Motor neuron (in vitro differentiated cells): ENCODE results near the gene CDH13. TPM values are rescaled to one million over a fixed set of nuclear protein-coding genes. Genes with fewer than 3 reads are reported as not detected.
A peak's percentile ranks its signal among the peaks of the same experiment; 100 is the strongest.

Source experiments
- ATAC-seq, 8 experiments: fragments of 200-7000 bp; cut with Tn5 transposase; replicated peaks in 6 of 8; 2 replicates each; pipeline ENCODE4 v1.8.0; 2021; ENCODE audit warnings: mild to moderate bottlenecking in 8 of 8, moderate library complexity in 8 of 8
- H3K27ac ChIP-seq, 2 donors: fragments of 250-450 bp; sonication (Bioruptor Pico); 2 replicates each; pipeline ENCODE4 v1.9.0; 2021; ENCODE audit warnings: antibody characterized with exemption in 2 of 2, mild to moderate bottlenecking in 2 of 2, moderate library complexity in 1 of 2
- H3K4me1 ChIP-seq, 2 donors: fragments of 250-450 bp; sonication (Bioruptor Pico); replicated peaks in 1 of 2; 2 replicates each; pipeline ENCODE4 v1.6.1; 2021; ENCODE audit warnings: antibody characterized with exemption in 2 of 2, mild to moderate bottlenecking in 2 of 2, moderate library complexity in 1 of 2
- H3K4me3 ChIP-seq, 5 donors: fragments of 250-450 bp; sonication (Bioruptor Pico); 2 replicates each; pipeline ENCODE4 v1.9.0; 2021; ENCODE audit warnings: antibody characterized with exemption in 5 of 5, mild to moderate bottlenecking in 5 of 5, moderate library complexity in 4 of 5
- WGBS, 10 experiments: fragments of 450-650 bp; shearing (Covaris generic); methylation state at CpG; one replicate each; pipeline ENCODE4 v1.0.0; 2022; 5-methylcytosine and 5-hydroxymethylcytosine counted together
- in situ Hi-C, 9 experiments: fragments of 400-800 bp; cut with MboI; loops; one replicate each; pipeline ENCODE4 v1.15.0; 2021; ENCODE audit warnings: low sequenced_read_pairs in 9 of 9, low pct_unique_long_range_greater_than_20kb in 2 of 9; ENCODE audit not compliant: unreplicated experiment in 9 of 9
- total RNA-seq, 8 experiments: library from RNA; unstranded; fragments of 300-600 nt; gene quantifications; 2 replicates each; pipeline versions ENCODE4 v1.2.3 to v1.2.4, GENCODE V29; 2022

Gene CDH13
- total RNA-seq, 8 experiments from 2014 or later = 0.42 to 10.3 (median 3.4) TPM

DNA sequence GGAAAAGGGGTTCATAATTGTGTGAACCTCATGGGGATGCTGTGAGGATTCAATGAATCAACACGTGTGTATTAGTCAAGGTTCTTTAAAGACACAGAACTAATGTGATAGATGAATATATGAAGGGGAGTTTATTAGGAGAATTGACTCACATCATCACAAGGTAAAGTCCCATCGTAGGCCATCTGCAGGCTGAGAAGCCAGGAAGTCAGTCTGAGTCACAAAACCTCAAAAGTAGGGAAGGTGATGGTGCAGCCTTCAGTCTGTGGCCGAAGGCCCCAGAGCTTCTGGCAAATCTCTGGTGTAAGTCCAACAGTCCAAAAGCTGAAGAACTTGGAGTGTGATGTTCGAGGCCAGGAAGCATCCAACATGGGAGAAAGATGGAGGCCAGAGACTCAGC is 413.4 kb downstream of the CDH13 start:
- WGBS, 10 experiments = 22 to 91% (median 68%) methylated on average over 1 to 4 of the region's 4 CpGs; no CpG with 5 or more reads in 2 of the 10 experiments
- ATAC-seq = no peak
- Histone ChIP-seq H3K27ac (no peak overlapping the region), H3K4me3 (no peak overlapping the region), H3K4me1 (no peaks in the 10 kb centered on the region)
- in situ Hi-C loops = no loop called here

DNA sequence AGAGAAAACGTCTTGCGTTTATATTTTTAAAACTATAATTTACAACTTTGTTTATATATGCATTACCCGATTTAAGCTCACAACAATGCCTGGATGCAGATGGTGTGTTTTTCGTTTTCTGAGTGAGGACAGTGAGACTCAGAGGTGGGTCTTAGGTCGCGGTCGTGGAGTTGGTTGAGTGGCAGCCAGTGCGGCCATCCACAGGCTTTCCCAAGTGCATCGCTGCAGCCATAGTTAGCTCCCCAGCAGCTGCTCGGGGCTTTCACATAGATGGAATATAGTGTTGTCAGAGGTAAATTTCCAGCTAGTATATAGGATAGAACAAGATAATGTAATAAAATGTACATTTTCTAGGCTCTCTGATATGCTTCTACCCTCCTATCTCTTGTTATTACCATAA is 417.8 kb downstream of the CDH13 start:
- in situ Hi-C loops = no loop called here
- WGBS, 10 experiments = 20 to 97% (median 75%) methylated on average over 1 to 10 of the region's 10 CpGs; no CpG with 5 or more reads in 1 of the 10 experiments
- no peaks in the 10 kb centered on the region for H3K4me1 ChIP-seq
- no peak for ATAC-seq
- H3K4me3 ChIP-seq = no peak overlapping the region
- no peak overlapping the region for H3K27ac ChIP-seq

DNA sequence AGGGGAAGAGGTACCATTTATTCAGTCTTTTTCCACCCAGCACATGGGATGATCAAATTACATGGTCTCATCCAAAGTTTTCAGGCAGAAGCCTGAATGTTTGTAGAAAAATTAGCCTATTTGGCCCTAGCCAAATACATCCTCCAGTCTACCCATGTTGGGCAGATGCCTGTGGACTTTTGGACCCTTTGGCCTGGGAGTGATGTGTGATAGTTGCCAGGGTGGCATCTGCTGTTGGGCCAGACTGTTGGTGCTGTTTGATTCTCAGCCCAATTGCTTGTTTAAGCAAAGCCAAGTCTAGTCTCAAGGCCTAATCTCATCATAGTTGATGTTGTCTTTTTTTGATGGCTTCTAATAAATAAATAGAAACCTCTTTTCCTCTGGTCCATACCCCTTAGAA is 419.0 kb downstream of the CDH13 start:
- in situ Hi-C loops = no loop called here
- ATAC-seq = no peak
- no peak overlapping the region for H3K4me3 ChIP-seq
- no peaks in the 10 kb centered on the region for H3K4me1 ChIP-seq
- H3K27ac ChIP-seq = no peak overlapping the region

DNA sequence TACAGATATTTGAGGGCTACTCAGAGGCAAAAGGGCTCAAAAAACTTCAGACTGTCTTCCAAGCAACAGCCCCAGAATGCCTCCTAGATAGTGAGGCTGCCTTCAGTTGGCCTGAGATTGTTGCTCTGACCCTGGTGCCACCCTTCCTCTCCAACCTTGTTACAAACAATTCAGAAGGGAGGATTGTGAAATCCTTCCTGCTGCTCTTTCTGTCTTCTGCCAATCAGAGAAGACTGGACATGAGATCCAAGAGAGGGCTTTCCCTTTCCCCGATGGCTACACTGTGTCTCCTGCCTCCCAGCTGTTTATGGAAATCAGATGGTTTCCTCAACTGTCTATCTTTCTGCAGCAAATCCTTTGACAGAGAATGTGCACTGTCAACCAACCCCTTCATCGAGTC is 419.9 kb downstream of the CDH13 start:
- peak in 2 of 8 experiments; percentile 62 to 78 for ATAC-seq
- H3K4me1 ChIP-seq = no peaks in the 10 kb centered on the region
- no peak overlapping the region for H3K27ac ChIP-seq
- H3K4me3 ChIP-seq = no peak overlapping the region
- in situ Hi-C loops = no loop called here
- WGBS, 10 experiments = 6 to 90% (median 59%) methylated on average over 1 to 2 of the region's 2 CpGs; no CpG with 5 or more reads in 2 of the 10 experiments

DNA sequence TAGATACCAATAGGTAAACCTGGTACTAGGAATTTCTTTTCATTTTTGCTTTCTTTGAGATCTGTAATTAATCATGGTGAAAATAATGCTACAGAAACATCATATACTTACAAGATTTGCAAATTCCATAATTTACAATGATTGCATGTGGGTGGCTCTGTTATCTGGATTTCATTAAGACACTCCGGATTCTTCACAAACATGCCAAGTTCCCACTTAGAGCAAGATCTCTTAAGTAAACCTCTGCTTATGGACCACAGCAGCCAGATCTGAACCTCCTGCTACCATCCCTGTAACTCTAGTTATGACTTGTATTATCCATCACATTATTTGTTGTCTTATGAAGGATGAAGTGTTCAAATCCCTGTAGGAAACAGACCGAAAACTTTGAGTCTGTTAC is 424.7 kb downstream of the CDH13 start:
- no peak overlapping the region for H3K27ac ChIP-seq
- 0 to 100% (median 89%) methylated on average over 1 to 2 of the region's 2 CpGs; no CpG with 5 or more reads in 2 of the 10 experiments for WGBS, 10 experiments
- H3K4me1 ChIP-seq = no peaks in the 10 kb centered on the region
- no peak overlapping the region for H3K4me3 ChIP-seq
- no peak for ATAC-seq
- in situ Hi-C loops = loop anchor here in 1 of 9 experiments (25.0 kb wide), 1 partner anchor 414 kb away; the partner anchor contains the start of gene CDH13

DNA sequence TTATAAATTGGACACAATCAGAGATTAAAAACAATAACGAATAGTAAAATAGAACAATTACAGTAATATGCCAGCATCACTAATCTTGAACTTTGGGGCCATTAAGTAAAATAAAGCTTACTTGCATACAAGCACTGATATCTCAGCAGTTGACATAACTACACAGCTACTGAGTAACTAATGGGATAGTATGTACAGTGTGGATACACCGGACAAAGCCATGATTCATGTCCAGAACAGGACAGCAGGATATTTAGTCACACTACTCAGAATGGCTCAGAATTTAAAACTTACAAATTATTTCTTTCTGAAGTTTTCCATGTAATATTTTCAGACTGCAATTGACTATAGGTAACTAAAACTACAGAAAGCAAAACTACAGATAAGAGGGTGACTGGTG is 427.5 kb downstream of the CDH13 start:
- Histone ChIP-seq H3K4me3 (no peak overlapping the region), H3K27ac (no peak overlapping the region), H3K4me1 (peaks cover 0 to 10% of the 10 kb centered on the region in 2 donors)
- ATAC-seq = no peak
- in situ Hi-C loops = loop anchor here in 1 of 9 experiments (25.0 kb wide), 1 partner anchor 417 kb away; the partner anchor contains the start of gene CDH13
- 64 to 100% (median 85%) methylated on average over 1 to 2 of the region's 2 CpGs; no CpG with 5 or more reads in 2 of the 10 experiments for WGBS, 10 experiments

DNA sequence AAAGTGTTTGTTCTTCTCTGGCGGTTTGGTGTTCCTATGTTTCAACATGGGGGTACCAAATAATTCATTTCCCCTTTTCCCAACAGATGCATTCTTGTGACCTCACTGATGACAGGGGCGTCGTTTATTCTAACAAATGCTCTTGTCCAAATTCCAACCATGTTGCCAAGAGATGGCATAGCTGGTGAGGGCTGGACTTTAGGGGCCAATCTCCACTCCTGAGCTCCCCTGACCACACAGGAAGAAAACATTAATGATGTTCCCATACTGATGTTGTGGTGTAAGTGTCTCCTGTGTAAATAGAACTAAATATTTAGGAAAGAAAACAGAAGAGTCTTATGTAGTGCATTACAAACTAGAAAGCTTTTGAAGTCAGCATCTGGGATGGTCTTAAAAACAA is 431.6 kb downstream of the CDH13 start:
- H3K27ac ChIP-seq = no peak overlapping the region
- in situ Hi-C loops = loop anchor here in 1 of 9 experiments (25.0 kb wide), 1 partner anchor 421 kb away; the partner anchor contains the start of gene CDH13
- peak in 1 of 8 experiments; percentile 90 for ATAC-seq
- 59 to 75% (median 73%) methylated on average over 1 to 3 of the region's 3 CpGs; no CpG with 5 or more reads in 7 of the 10 experiments for WGBS, 10 experiments
- peaks cover 0 to 11% of the 10 kb centered on the region in 2 donors for H3K4me1 ChIP-seq
- no peak overlapping the region for H3K4me3 ChIP-seq

DNA sequence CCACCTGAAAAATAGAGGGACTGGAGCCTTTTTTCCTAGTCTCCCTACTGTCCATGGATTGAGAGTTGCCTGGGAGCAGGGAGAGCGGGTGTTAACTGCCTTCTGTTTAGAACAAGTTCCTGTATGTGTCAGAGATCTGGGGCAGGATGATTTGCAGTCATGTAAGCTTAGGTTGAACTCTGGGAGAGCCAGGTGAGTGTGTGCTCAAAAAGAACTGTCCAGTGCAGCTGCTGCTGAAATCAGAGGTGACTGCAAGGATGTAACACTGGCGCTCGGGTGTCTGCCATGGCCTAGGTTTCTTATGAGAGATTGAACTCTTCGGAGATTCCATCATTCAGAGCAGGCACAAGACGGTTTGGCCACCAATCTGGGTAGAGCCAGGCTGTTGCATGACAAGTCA is 432.5 kb downstream of the CDH13 start:
- no peak for ATAC-seq

DNA sequence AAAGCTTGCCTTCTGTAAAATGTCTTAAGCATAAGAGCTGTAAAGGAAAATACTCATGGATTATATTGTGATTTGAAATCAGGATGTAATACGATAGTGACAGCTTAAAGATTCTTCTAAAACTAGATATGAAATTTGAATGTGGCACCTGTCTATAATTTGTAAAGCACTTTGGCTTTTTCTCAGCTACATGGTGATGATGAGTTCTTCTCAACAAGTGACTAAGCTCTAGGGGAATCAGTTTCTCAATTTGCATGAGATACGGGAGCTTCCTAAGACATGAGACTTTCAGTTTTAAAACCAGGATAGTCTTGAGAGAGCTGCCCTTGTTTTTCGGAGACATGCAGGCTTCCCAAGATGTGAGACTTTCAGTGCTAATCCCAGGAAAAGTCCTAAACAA is 439.2 kb downstream of the CDH13 start:
- H3K4me3 ChIP-seq = no peak overlapping the region
- H3K4me1 ChIP-seq = peaks cover 0 to 6% of the 10 kb centered on the region in 2 donors
- no peak for ATAC-seq
- in situ Hi-C loops = loop anchor here in 1 of 9 experiments (25.0 kb wide), 1 partner anchor 429 kb away; the partner anchor contains the start of gene CDH13
- WGBS, 10 experiments = 55 to 100% (median 83%) methylated on average over 1 to 3 of the region's 3 CpGs; no CpG with 5 or more reads in 2 of the 10 experiments
- H3K27ac ChIP-seq = no peak overlapping the region

More for the DNA sequence above, 432.5 kb downstream of the CDH13 start:
- Histone ChIP-seq H3K27ac (no peak overlapping the region), H3K4me3 (no peak overlapping the region), H3K4me1 (peaks cover 0 to 11% of the 10 kb centered on the region in 2 donors)
- WGBS, 10 experiments = 42 to 100% (median 95%) methylated on average over 1 to 5 of the region's 5 CpGs; no CpG with 5 or more reads in 2 of the 10 experiments
- in situ Hi-C loops = loop anchor here in 1 of 9 experiments (25.0 kb wide), 1 partner anchor 422 kb away; the partner anchor contains the start of gene CDH13

DNA sequence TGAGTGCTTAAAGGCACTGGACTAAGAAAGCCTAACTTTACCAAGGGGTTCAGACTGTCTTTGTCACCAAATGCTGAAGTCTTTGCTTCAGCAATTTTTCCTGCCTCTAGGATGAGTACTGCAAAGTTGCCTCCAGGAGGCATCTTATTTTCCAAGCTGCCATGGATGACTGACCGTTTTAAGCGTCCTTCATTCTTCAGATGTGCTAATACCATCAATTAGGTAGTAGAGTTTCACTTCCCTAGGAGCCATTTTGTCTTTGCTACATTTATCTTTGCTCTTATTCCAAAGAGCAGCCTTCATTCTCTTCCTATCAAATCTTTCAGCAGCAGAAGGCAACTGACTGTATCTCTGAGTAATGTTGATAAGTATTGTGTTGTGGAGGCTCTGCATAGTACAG is 440.1 kb downstream of the CDH13 start:
- H3K27ac ChIP-seq = no peak overlapping the region
- ATAC-seq = no peak
- peaks cover 3 to 10% of the 10 kb centered on the region in 2 donors for H3K4me1 ChIP-seq
- in situ Hi-C loops = loop anchor here in 1 of 9 experiments (25.0 kb wide), 1 partner anchor 430 kb away; the partner anchor contains the start of gene CDH13
- 33 to 93% (median 66%) methylated on average over 1 to 2 of the region's 2 CpGs; no CpG with 5 or more reads in 4 of the 10 experiments for WGBS, 10 experiments
- H3K4me3 ChIP-seq = no peak overlapping the region

DNA sequence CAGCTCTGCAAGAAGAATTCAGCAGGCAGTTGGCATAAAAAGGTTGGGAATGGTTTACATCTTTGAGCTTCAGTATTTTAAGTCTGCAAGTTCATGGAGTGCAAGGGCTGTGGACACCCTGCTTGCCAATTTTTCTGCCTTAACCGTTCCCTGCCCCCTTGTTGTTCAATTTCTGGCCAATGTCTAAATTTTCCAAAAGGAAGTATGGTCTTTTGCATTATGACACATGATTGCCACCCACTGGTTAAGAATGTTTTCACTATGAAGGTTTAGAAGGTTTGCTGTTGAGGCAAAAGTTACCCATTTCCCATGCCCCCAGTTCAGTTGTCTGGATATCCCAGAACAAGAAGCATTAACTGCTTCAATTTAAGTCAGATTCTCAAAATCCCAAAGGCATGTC is 441.9 kb downstream of the CDH13 start:
- H3K27ac ChIP-seq = no peak overlapping the region
- no peak overlapping the region for H3K4me3 ChIP-seq
- in situ Hi-C loops = loop anchor here in 1 of 9 experiments (25.0 kb wide), 1 partner anchor 431 kb away; the partner anchor contains the start of gene CDH13
- peaks cover 3 to 10% of the 10 kb centered on the region in 2 donors for H3K4me1 ChIP-seq
- 0 to 89% (median 62%) methylated on average over 1 of the region's 1 CpG; no CpG with 5 or more reads in 4 of the 10 experiments for WGBS, 10 experiments
- peak in 1 of 8 experiments; percentile 37 for ATAC-seq

DNA sequence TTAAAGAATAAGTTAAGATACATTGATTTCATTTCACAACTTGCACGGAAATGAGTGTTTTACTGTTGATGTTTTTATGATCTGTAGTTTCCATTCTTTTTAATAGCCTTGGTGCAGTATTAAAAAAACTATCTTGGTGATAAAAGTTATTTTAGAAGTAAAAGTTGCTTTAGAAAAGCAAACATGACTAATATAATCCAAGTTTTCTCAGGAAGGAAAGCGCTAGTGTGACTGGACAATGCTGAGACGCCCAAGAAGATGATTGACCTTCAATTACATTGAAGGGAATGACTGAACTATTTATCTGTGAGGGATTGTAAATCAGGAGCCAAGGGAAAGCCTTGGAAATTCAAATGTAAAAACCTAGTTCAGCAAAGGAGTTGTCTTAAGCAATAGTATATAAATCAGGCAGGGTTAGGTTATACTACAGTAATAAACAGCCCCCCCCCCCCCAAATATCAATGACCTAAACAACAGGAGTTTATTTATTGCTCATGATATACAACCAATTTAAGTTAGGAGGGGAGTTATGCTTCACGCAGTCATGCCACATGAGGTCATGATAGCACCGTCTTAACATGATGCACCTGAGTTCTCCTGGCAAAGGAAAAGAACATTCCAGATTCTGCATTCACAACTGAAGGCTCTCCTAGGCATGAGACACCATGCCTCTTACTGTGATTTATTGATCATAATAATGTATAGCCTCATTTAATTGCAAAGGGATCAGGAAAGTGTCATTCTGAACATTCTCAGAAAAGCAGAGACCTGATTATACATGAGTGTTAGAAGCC is 443.8 kb downstream of the CDH13 start:
- H3K27ac ChIP-seq = no peak overlapping the region
- H3K4me1 ChIP-seq = peaks cover 3 to 10% of the 10 kb centered on the region in 2 donors
- peak in 5 of 8 experiments; percentile 45 to 84 (median 83) for ATAC-seq
- no peak overlapping the region for H3K4me3 ChIP-seq
- in situ Hi-C loops = loop anchor here in 1 of 9 experiments (25.0 kb wide), 1 partner anchor 433 kb away; the partner anchor contains the start of gene CDH13
- 49 to 100% (median 76%) methylated on average over 1 to 5 of the region's 5 CpGs for WGBS, 10 experiments

DNA sequence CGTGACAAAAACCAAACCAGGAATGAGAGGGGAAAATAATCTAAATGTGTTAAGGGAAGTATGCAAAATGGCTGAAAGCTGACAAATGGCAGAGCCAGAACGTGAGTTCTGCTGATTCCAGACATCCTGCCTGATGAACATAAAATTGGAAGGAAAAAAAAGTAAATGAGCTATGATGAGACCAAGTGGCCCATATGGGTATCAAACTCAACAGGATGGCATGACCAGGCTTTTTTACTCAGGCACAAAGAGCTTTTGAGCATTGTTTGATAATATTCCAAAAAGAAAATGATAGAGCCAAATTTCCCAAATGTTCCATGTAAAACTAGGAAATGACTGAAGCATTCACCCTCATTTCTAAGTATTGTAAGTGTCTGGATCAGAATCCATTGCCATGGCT is 449.2 kb downstream of the CDH13 start:
- Histone ChIP-seq H3K27ac (no peak overlapping the region), H3K4me1 (peaks cover 3 to 5% of the 10 kb centered on the region in 2 donors), H3K4me3 (no peak overlapping the region)
- ATAC-seq = no peak
- WGBS, 10 experiments = 14 to 80% (median 43%) methylated on average over 1 to 2 of the region's 2 CpGs; no CpG with 5 or more reads in 1 of the 10 experiments
- in situ Hi-C loops = no loop called here
